T-helper 17 cell (primary cell): ENCODE results near the gene C1QTNF1. TPM values are rescaled to one million over a fixed set of nuclear protein-coding genes. Genes with fewer than 3 reads are reported as not detected.

Source experiments
- ATAC-seq: fragments of 150-1000 bp; cut with Tn5 transposase; 2 replicates; pipeline ENCODE4 v1.10.0; 2021; ENCODE audit warnings: mild to moderate bottlenecking, moderate library complexity
- DNase-seq, 3 donors: peaks; one replicate each; pipeline versions ENCODE4 v3.0.0 to v3.0.0-alpha.2; 2020 to 2021
- H3K9me3 ChIP-seq: one replicate; pipeline ENCODE4 v1.7.0; 2013; ENCODE audit warnings: low read length, mild to moderate bottlenecking; ENCODE audit not compliant: control insufficient read depth, poor library complexity, severe bottlenecking
- H3K27ac Mint-ChIP-seq: one replicate; pipeline ENCODE4 v1.8.0; 2022; ENCODE audit warnings: mild to moderate bottlenecking, moderate library complexity, mixed read lengths
- H3K27me3 Mint-ChIP-seq: one replicate; pipeline ENCODE4 v1.8.0; 2022; ENCODE audit warnings: mixed read lengths
- H3K36me3 Mint-ChIP-seq: one replicate; pipeline ENCODE4 v1.8.0; 2022; ENCODE audit warnings: low read depth, mixed read lengths
- H3K4me1 Mint-ChIP-seq: one replicate; pipeline ENCODE4 v1.8.0; 2022; ENCODE audit warnings: mild to moderate bottlenecking, mixed read lengths
- H3K4me3 Mint-ChIP-seq: one replicate; pipeline ENCODE4 v1.8.0; 2022; ENCODE audit warnings: mild to moderate bottlenecking, moderate library complexity, mixed read lengths
- total RNA-seq, 4 donors: library from RNA in 2 of 4; stranded (reverse) in 2 of 4; gene quantifications; one replicate each; pipeline ENCODE4 v1.2.3 and lab custom pipeline; 2022 to 2026

Gene C1QTNF1
- total RNA-seq, 2 donors from 2014 or later, result 0.13 TPM; not detected in 1

GRCh38 chr17:79039886-79040285, 15.9 kb downstream of the C1QTNF1 start:
- H3K9me3 ChIP-seq, result no peaks in the 10 kb centered on the region
- Mint-ChIP-seq H3K27me3 (peaks cover 12% of the 10 kb centered on the region), H3K27ac (no peak overlapping the region), H3K4me1 (peaks cover 8% of the 10 kb centered on the region), H3K4me3 (no peak overlapping the region), H3K36me3 (peaks cover under 1% of the 10 kb centered on the region)
- ATAC-seq, result no peak
- no peak for DNase-seq

- DNase-seq (no peak), ATAC-seq (no peak)
- peaks cover 4% of the 10 kb centered on the region for H3K36me3 Mint-ChIP-seq
- no peak overlapping the region for H3K27ac Mint-ChIP-seq
- peaks cover 25% of the 10 kb centered on the region for H3K27me3 Mint-ChIP-seq
- H3K4me3 Mint-ChIP-seq, result no peak overlapping the region
- H3K9me3 ChIP-seq, result no peaks in the 10 kb centered on the region
- H3K4me1 Mint-ChIP-seq, result peaks cover 18% of the 10 kb centered on the region
Measured at GRCh38 chr17:79041041-79041570, 17.1 kb downstream of the C1QTNF1 start.

GRCh38 chr17:79041723-79042420, 17.9 kb downstream of the C1QTNF1 start:
- H3K27ac Mint-ChIP-seq, result no peak overlapping the region
- no peaks in the 10 kb centered on the region for H3K9me3 ChIP-seq
- peaks cover 29% of the 10 kb centered on the region for H3K27me3 Mint-ChIP-seq
- no peak overlapping the region for H3K4me3 Mint-ChIP-seq
- ATAC-seq (no peak), DNase-seq (no peak)
- peaks cover 4% of the 10 kb centered on the region for H3K36me3 Mint-ChIP-seq
- peaks cover 18% of the 10 kb centered on the region for H3K4me1 Mint-ChIP-seq

GRCh38 chr17:79042421-79043190, 18.6 kb downstream of the C1QTNF1 start:
- DNase-seq (peak; percentile 39 to 59 (median 50)), ATAC-seq (no peak)
- Mint-ChIP-seq H3K36me3 (peaks cover 4% of the 10 kb centered on the region), H3K27me3 (peaks cover 29% of the 10 kb centered on the region), H3K4me3 (peak overlapping the region; percentile 7), H3K4me1 (peaks cover 18% of the 10 kb centered on the region), H3K27ac (peak overlapping the region; percentile 47)
- no peaks in the 10 kb centered on the region for H3K9me3 ChIP-seq

- Mint-ChIP-seq H3K36me3 (peaks cover 4% of the 10 kb centered on the region), H3K27me3 (peaks cover 29% of the 10 kb centered on the region)
Measured at GRCh38 chr17:79043191-79043930, 19.4 kb downstream of the C1QTNF1 start.

GRCh38 chr17:79043931-79044320, 20.0 kb downstream of the C1QTNF1 start:
- no peak overlapping the region for H3K27ac Mint-ChIP-seq
- no peaks in the 10 kb centered on the region for H3K9me3 ChIP-seq
- ATAC-seq (no peak), DNase-seq (no peak)
- H3K4me1 Mint-ChIP-seq, result peaks cover 18% of the 10 kb centered on the region
- H3K27me3 Mint-ChIP-seq, result peaks cover 29% of the 10 kb centered on the region
- peaks cover 4% of the 10 kb centered on the region for H3K36me3 Mint-ChIP-seq
- no peak overlapping the region for H3K4me3 Mint-ChIP-seq

More at GRCh38 chr17:79043191-79043930, 19.4 kb downstream of the C1QTNF1 start:
- no peak overlapping the region for H3K27ac Mint-ChIP-seq
- ATAC-seq, result no peak
- no peak overlapping the region for H3K4me3 Mint-ChIP-seq
- no peak for DNase-seq
- H3K4me1 Mint-ChIP-seq, result peaks cover 18% of the 10 kb centered on the region
- no peaks in the 10 kb centered on the region for H3K9me3 ChIP-seq

- ATAC-seq (no peak), DNase-seq (no peak)
- Mint-ChIP-seq H3K36me3 (peaks cover 4% of the 10 kb centered on the region), H3K4me3 (no peak overlapping the region), H3K27ac (no peak overlapping the region), H3K27me3 (peaks cover 29% of the 10 kb centered on the region), H3K4me1 (peaks cover 18% of the 10 kb centered on the region)
- H3K9me3 ChIP-seq, result no peaks in the 10 kb centered on the region
Measured at GRCh38 chr17:79044462-79044861, 20.5 kb downstream of the C1QTNF1 start.

- ATAC-seq (no peak), DNase-seq (no peak)
- Mint-ChIP-seq H3K4me1 (peaks cover 18% of the 10 kb centered on the region), H3K36me3 (peaks cover 4% of the 10 kb centered on the region), H3K27me3 (peaks cover 24% of the 10 kb centered on the region), H3K4me3 (no peak overlapping the region), H3K27ac (no peak overlapping the region)
- H3K9me3 ChIP-seq, result no peaks in the 10 kb centered on the region
Measured at GRCh38 chr17:79045001-79045729, 21.2 kb downstream of the C1QTNF1 start.

GRCh38 chr17:79045842-79046196, 21.9 kb downstream of the C1QTNF1 start:
- DNase-seq (peak; percentile 33 to 53 (median 49)), ATAC-seq (peak; percentile 88)
- H3K36me3 Mint-ChIP-seq, result peaks cover 4% of the 10 kb centered on the region
- peaks cover 18% of the 10 kb centered on the region for H3K4me1 Mint-ChIP-seq
- no peak overlapping the region for H3K4me3 Mint-ChIP-seq
- no peaks in the 10 kb centered on the region for H3K9me3 ChIP-seq
- no peak overlapping the region for H3K27ac Mint-ChIP-seq
- peaks cover 24% of the 10 kb centered on the region for H3K27me3 Mint-ChIP-seq

- H3K27me3 Mint-ChIP-seq, result peaks cover 29% of the 10 kb centered on the region
- H3K27ac Mint-ChIP-seq, result no peak overlapping the region
- peaks cover 18% of the 10 kb centered on the region for H3K4me1 Mint-ChIP-seq
- DNase-seq (no peak), ATAC-seq (no peak)
- H3K4me3 Mint-ChIP-seq, result no peak overlapping the region
- H3K36me3 Mint-ChIP-seq, result peaks cover 4% of the 10 kb centered on the region
- H3K9me3 ChIP-seq, result no peaks in the 10 kb centered on the region
Measured at GRCh38 chr17:79046197-79046915, 22.4 kb downstream of the C1QTNF1 start.

GRCh38 chr17:79046916-79047280, 22.9 kb downstream of the C1QTNF1 start:
- H3K9me3 ChIP-seq, result no peaks in the 10 kb centered on the region
- ATAC-seq (no peak), DNase-seq (no peak)
- peaks cover 29% of the 10 kb centered on the region for H3K27me3 Mint-ChIP-seq
- peaks cover 18% of the 10 kb centered on the region for H3K4me1 Mint-ChIP-seq
- peaks cover 4% of the 10 kb centered on the region for H3K36me3 Mint-ChIP-seq
- H3K4me3 Mint-ChIP-seq, result no peak overlapping the region
- no peak overlapping the region for H3K27ac Mint-ChIP-seq

- H3K9me3 ChIP-seq, result no peaks in the 10 kb centered on the region
- Mint-ChIP-seq H3K27ac (no peak overlapping the region), H3K4me3 (no peak overlapping the region), H3K36me3 (peaks cover 4% of the 10 kb centered on the region), H3K27me3 (peaks cover 29% of the 10 kb centered on the region), H3K4me1 (peaks cover 18% of the 10 kb centered on the region)
- DNase-seq, result no peak
- ATAC-seq, result no peak
Measured at GRCh38 chr17:79047291-79047920, 23.4 kb downstream of the C1QTNF1 start.
